Esophagus squamous epithelium (tissue), 4 donors: ENCODE measurements around the gene KANK4.

ENCODE experiments used
- CTCF ChIP-seq, 6 experiments: fragments of 450-650 bp in 4 of 6; fragments of 200-600 bp in 2 of 6; sonication (generic) in 2 of 6; IDR thresholded peaks; one replicate each; pipeline ENCODE4 v1.5.1; 2016 to 2019; ENCODE audit warnings: antibody characterized with exemption in 6 of 6, mild to moderate bottlenecking in 4 of 6, moderate library complexity in 4 of 6
- POLR2A ChIP-seq, 4 donors: fragments of 450-650 bp; IDR thresholded peaks; one replicate each; pipeline ENCODE4 v1.6.1; 2017; ENCODE audit warnings: antibody characterized with exemption in 4 of 4, mild to moderate bottlenecking in 4 of 4, moderate library complexity in 3 of 4

GRCh38 chr1:62318756-62319544 lies at the start of gene KANK4:
- TF ChIP-seq CTCF (IDR thresholded peaks at IDR 0.05) (no peak), POLR2A (IDR thresholded peaks at IDR 0.05) (no peak)
